Measurements from ENCODE around the gene BAG3.

Gene BAG3

GRCh38 chr10:119650692-119651513 lies at the start of gene BAG3:
BAG3 (plus strand) TSS chr10:119651380; CDS start chr10:119651676, 296 bp downstream.
- no peak for TF ChIP-seq CTCF (IDR thresholded peaks at IDR 0.05; ENCODE audit: low read depth, low read length, missing control alignments)
- in situ Hi-C loops (cut with HindIII; ENCODE audit: low sequenced_read_pairs), result no loop called here
- peak within 1 kb of the TSS; percentile 86 for H3K4me3 ChIP-seq (ENCODE audit: low read depth, low read length)
- peak; percentile 70 for DNase-seq (ENCODE audit: low read depth)

GRCh38 chr10:119602241-119603095 lies 48.7 kb upstream of the BAG3 start:
- DNase-seq (ENCODE audit: low read depth), result no peak
- TF ChIP-seq CTCF (IDR thresholded peaks at IDR 0.05; ENCODE audit: low read depth, low read length, missing control alignments), result peak; percentile 48
- in situ Hi-C loops (cut with HindIII; ENCODE audit: low sequenced_read_pairs), result no loop called here

GRCh38 chr10:119604468-119604867 lies 46.7 kb upstream of the BAG3 start:
- TF ChIP-seq CTCF (IDR thresholded peaks at IDR 0.05; ENCODE audit: low read depth, low read length, missing control alignments), result no peak
- in situ Hi-C loops (cut with HindIII; ENCODE audit: low sequenced_read_pairs), result no loop called here
- no peak for DNase-seq (ENCODE audit: low read depth)

More at GRCh38 chr10:119602241-119603095, 48.7 kb upstream of the BAG3 start:
- no peak overlapping the region for H3K4me3 ChIP-seq (ENCODE audit: low read depth, low read length)

DNA sequence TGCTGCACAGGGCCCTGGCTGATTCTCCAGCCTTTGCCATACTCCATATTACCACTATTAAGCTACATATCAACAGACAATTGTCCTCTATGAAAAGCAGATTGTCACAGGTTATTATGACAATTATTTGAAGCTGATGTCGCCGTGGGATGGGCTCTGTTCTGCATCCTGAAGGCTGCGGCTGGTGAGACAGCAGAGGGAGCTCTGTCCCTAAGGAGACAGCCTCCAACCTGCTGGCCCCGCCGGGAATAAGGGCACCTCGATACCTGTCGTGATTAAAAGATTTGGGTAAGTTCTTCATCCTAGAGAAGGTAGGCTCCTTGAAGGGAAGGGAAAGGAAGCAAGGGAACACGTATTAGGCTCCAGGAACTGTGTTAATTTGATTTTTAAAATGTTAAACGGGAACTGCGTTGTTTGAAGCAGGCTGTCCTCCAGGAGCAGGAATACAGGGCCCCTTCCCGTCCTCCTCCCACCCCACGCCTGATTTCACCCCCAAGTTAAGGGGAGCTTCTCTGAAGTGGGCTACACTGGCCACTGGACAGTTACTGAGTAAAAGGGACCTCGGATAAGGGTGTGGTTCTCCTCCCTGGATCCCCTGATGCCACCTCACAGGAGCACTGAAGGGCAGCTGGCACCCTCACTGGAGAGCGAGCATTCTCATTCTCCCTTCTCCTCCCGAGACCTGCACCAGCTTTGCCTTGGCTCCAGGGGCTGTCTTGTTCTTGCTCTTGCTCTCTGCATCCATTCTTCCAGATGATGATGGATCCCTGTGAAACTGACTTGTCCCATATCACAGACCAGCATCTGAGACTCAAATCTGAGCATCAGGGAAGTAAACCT lies 42.6 kb upstream of the BAG3 start:
- DNase-seq (ENCODE audit: low read depth), result no peak
- H3K4me3 ChIP-seq (ENCODE audit: low read depth, low read length), result no peak overlapping the region
- peak; percentile 83 for TF ChIP-seq CTCF (IDR thresholded peaks at IDR 0.05; ENCODE audit: low read depth, low read length, missing control alignments)
- in situ Hi-C loops (cut with HindIII; ENCODE audit: low sequenced_read_pairs), result no loop called here

More at GRCh38 chr10:119604468-119604867, 46.7 kb upstream of the BAG3 start:
- no peak overlapping the region for H3K4me3 ChIP-seq (ENCODE audit: low read depth, low read length)

DNA sequence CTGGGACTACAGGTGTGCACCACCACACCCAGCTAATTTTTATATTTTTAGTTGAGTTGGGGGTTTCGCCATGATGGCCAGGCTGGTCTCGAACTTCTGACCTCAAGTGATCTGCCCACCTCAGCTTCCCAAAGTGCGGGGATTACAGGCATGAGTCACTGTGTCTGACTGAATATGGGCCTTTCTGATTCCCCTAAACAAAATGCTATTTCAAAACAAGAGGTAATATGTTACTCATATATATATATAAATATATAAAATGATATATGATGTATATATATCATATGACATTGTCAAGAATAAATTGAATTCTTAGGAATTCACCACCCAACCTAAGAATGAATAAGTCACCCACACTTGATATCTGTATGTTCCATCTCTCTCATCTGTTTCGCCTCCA lies 41.7 kb upstream of the BAG3 start:
- no peak for TF ChIP-seq CTCF (IDR thresholded peaks at IDR 0.05; ENCODE audit: low read depth, low read length, missing control alignments)
- no peak overlapping the region for H3K4me3 ChIP-seq (ENCODE audit: low read depth, low read length)
- in situ Hi-C loops (cut with HindIII; ENCODE audit: low sequenced_read_pairs), result no loop called here
- DNase-seq (ENCODE audit: low read depth), result no peak

DNA sequence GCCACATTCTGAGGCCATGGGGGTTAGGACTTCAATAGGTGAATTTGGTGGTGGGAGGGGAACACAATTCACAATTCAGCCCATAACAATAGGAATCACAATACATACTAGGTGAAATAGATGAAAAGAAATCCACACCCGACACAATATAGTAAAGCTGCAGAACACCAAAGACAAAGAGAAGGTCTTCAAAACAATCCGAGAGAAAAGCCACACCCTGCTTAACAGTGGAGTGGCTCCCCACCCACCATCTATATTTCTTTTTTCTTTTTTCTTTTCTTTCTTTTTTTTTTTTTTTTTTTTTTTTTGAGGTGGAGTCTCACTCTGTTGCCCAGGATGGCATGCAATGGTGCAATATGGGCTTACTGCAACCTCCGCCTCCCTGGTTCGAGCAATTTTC lies 39.7 kb upstream of the BAG3 start:
- in situ Hi-C loops (cut with HindIII; ENCODE audit: low sequenced_read_pairs), result no loop called here
- no peak for DNase-seq (ENCODE audit: low read depth)

More for the DNA sequence above, 39.7 kb upstream of the BAG3 start:
- no peak for TF ChIP-seq CTCF (IDR thresholded peaks at IDR 0.05; ENCODE audit: low read depth, low read length, missing control alignments)
- H3K4me3 ChIP-seq (ENCODE audit: low read depth, low read length), result no peak overlapping the region

Data from astrocyte of the cerebellum (primary cell).